ENCODE measurements around the gene SNRPA1. TPM values are rescaled to one million over a fixed set of nuclear protein-coding genes. Genes with fewer than 3 reads are reported as not detected.
"Not testable (repeated sequence)": the region's sequence is repeated elsewhere in the genome, so short reads cannot be mapped to it uniquely, and the experiment has no call there.

SNRPA1 gene
- total and polyA plus RNA-seq, 7 experiments from 2014 or later: 59.6 to 212 (median 90.1) TPM

DNA sequence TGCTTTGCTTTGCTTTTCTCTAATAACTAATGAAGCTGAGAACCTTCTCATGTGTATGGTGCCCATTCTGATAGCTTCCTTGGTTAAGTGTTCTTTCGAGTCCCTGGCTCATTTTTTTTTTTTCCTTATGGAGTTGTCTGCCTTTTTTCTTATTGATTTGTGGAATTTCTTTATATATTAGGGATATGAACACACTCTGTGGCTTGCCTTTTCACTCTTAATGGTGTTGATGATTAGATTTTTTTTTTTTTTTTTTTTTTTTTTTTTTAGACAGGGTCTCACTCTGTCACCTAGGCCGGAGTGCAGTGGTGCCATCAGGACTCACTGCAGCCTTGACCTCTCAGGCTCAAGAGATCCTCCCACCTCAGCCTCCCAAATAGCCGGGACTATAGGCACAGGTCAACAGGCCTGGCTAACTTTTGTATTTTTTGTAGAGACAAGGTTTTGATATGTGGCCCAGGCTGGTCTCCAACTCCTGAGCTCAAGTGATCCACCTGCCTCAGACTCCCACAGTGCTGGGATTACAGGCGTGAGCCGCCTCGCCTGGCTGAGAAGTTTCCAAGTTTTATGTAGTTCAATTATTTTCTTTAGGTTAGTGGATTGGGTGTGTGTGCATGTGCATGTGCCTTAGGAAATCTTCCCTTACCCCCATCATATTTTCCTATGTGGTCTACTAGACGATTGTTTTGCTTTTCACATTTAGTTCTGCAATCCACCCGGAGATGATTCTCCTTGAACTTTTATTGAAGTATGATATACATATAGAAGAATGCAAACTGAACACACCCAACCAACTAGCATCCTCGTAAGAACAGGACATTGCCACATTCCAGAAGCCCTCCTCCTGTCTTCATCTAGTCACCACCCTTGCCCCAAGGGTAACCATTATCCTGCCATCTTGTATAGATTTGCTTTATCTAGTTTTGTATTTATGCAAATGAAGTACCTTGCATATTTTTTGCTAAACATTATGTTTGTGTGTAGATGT, 1.7 kb upstream of the SNRPA1 start:
- Histone ChIP-seq H3K27me3 (ENCODE audit: control insufficient read depth in 2 of 2, insufficient read depth in 2 of 2, low read length in 2 of 2) (no peaks in the 10 kb centered on the region), H3K4me1 (ENCODE audit: control insufficient read depth in 2 of 2, insufficient read depth in 2 of 2, low read length in 2 of 2) (peaks cover 14 to 26% of the 10 kb centered on the region in 2 donors), H3K36me3 (ENCODE audit: control insufficient read depth in 2 of 3, insufficient read depth in 3 of 3, low read length in 3 of 3) (peaks cover 0 to 9% (median 0%) of the 10 kb centered on the region in 3 experiments), H3K9me3 (ENCODE audit: control insufficient read depth in 2 of 3, low read length in 3 of 3) (no peaks in the 10 kb centered on the region), H3K27ac (ENCODE audit: low read depth, low read length) (no peak overlapping the region), H3K4me3 (ENCODE audit: low read length) (peak overlapping the region; percentile 76)
- peak overlapping the region; percentile 90 to 99 (median 97) for H3K4me3 Mint-ChIP-seq
- no peaks in the 10 kb centered on the region for H3K27me3 Mint-ChIP-seq
- peak overlapping the region in 8 of 9 donors; percentile 58 to 98 (median 94) for H3K27ac Mint-ChIP-seq
- H3K9me3 Mint-ChIP-seq: no peaks in the 10 kb centered on the region
- intact Hi-C loops (cut with micrococcal nuclease): loop anchor here (10.0 kb wide), 2 partner anchors 952 to 1372 kb away; partner anchors contain the start of gene ADAMTS17 (in 1 of the 2)
- DNase-seq (no peak), ATAC-seq (no peak)
- H3K36me3 Mint-ChIP-seq: peaks cover 0 to 17% (median 5%) of the 10 kb centered on the region in 5 donors
- CTCF ChIA-PET: interaction anchor here (0.6 to 2.9 kb wide), 6 partner anchors 205 to 429 kb away, joined by 3 to 10 read pairs (median 3); no protein-coding TSS in a partner anchor
- H3K4me1 Mint-ChIP-seq: peaks cover 20 to 44% (median 36%) of the 10 kb centered on the region in 7 donors
- POLR2A ChIA-PET: interaction anchor here (0.6 to 2.9 kb wide), 9 partner anchors 8 to 1589 kb away, joined by 3 to 24 read pairs (median 6); no protein-coding TSS in a partner anchor

GRCh38 chr15:101295607-101296161, 636 bp upstream of the SNRPA1 start:
- H3K4me3 Mint-ChIP-seq: peak overlapping the region; percentile 90 to 99 (median 97)
- Histone ChIP-seq H3K9me3 (ENCODE audit: control insufficient read depth in 2 of 3, low read length in 3 of 3) (no peaks in the 10 kb centered on the region), H3K36me3 (ENCODE audit: control insufficient read depth in 2 of 3, insufficient read depth in 3 of 3, low read length in 3 of 3) (peaks cover 0 to 9% (median 0%) of the 10 kb centered on the region in 3 experiments), H3K27me3 (ENCODE audit: control insufficient read depth in 2 of 2, insufficient read depth in 2 of 2, low read length in 2 of 2) (no peaks in the 10 kb centered on the region), H3K4me1 (ENCODE audit: control insufficient read depth in 2 of 2, insufficient read depth in 2 of 2, low read length in 2 of 2) (peaks cover 14 to 27% of the 10 kb centered on the region in 2 donors), H3K4me3 (ENCODE audit: low read length) (peak overlapping the region; percentile 76), H3K27ac (ENCODE audit: low read depth, low read length) (peak overlapping the region; percentile 95)
- intact Hi-C loops (cut with micrococcal nuclease): loop anchor here (1.0 to 10.0 kb wide), 10 partner anchors 18 to 1371 kb away; partner anchors contain the start of genes ASB7 (in 2 of the 2), LINS1 (in 2 of the 2), ADAMTS17 (in 1 of the 2) and SELENOS (in 1 of the 2)
- CTCF ChIA-PET: interaction anchor here (0.5 to 2.9 kb wide), 7 partner anchors 67 to 428 kb away, joined by 3 to 11 read pairs (median 3); no protein-coding TSS in a partner anchor
- POLR2A ChIA-PET: interaction anchor here (0.6 to 2.9 kb wide), 16 partner anchors 9 to 1588 kb away, joined by 3 to 24 read pairs (median 8); partner anchors contain the start of genes CHSY1 and TARS3
- no peak for DNase-seq
- peaks cover 23 to 51% (median 40%) of the 10 kb centered on the region in 7 donors for H3K4me1 Mint-ChIP-seq
- peaks cover 3 to 19% (median 5%) of the 10 kb centered on the region in 5 donors for H3K36me3 Mint-ChIP-seq
- peak overlapping the region; percentile 87 to 99 (median 96) for H3K27ac Mint-ChIP-seq
- no peaks in the 10 kb centered on the region for H3K27me3 Mint-ChIP-seq
- ATAC-seq: no peak
- no peaks in the 10 kb centered on the region for H3K9me3 Mint-ChIP-seq

GRCh38 chr15:101293122-101293521, 1.9 kb downstream of the SNRPA1 start:
- H3K36me3 Mint-ChIP-seq: peaks cover 4 to 26% (median 19%) of the 10 kb centered on the region in 5 donors
- H3K27ac Mint-ChIP-seq: peak overlapping the region in 8 of 9 donors; percentile 89 to 99 (median 96)
- Histone ChIP-seq H3K4me3 (ENCODE audit: low read length) (peak overlapping the region; percentile 76), H3K9me3 (ENCODE audit: control insufficient read depth in 2 of 3, low read length in 3 of 3) (no peaks in the 10 kb centered on the region), H3K4me1 (ENCODE audit: control insufficient read depth in 2 of 2, insufficient read depth in 2 of 2, low read length in 2 of 2) (peaks cover 14 to 27% of the 10 kb centered on the region in 2 donors), H3K36me3 (ENCODE audit: control insufficient read depth in 2 of 3, insufficient read depth in 3 of 3, low read length in 3 of 3) (peaks cover 0 to 16% (median 5%) of the 10 kb centered on the region in 3 experiments), H3K27me3 (ENCODE audit: control insufficient read depth in 2 of 2, insufficient read depth in 2 of 2, low read length in 2 of 2) (no peaks in the 10 kb centered on the region), H3K27ac (ENCODE audit: low read depth, low read length) (peak overlapping the region; percentile 95)
- intact Hi-C loops (cut with micrococcal nuclease): loop anchor here (1.0 to 10.0 kb wide), 3 partner anchors 431 to 1368 kb away; partner anchors contain the start of genes ADAMTS17 (in 1 of the 2) and TARS3 (in 1 of the 2)
- ChIA-PET CTCF (interaction anchor here (1.1 to 2.9 kb wide), 2 partner anchors 11 to 348 kb away, joined by 5 to 11 read pairs; no protein-coding TSS in a partner anchor), POLR2A (interaction anchor here (0.6 to 1.1 kb wide), 4 partner anchors 41 to 720 kb away, joined by 3 to 5 read pairs (median 4); partner anchors contain the start of gene CHSY1)
- peaks cover 39 to 73% (median 63%) of the 10 kb centered on the region in 7 donors for H3K4me1 Mint-ChIP-seq
- DNase-seq: no peak
- ATAC-seq: no peak
- no peaks in the 10 kb centered on the region for H3K27me3 Mint-ChIP-seq
- H3K9me3 Mint-ChIP-seq: no peaks in the 10 kb centered on the region
- H3K4me3 Mint-ChIP-seq: peak overlapping the region; percentile 90 to 99 (median 97)

GRCh38 chr15:101288905-101289513, 6.0 kb downstream of the SNRPA1 start:
- peaks cover 18 to 47% (median 32%) of the 10 kb centered on the region in 3 experiments for H3K36me3 ChIP-seq (ENCODE audit: control insufficient read depth in 2 of 3, insufficient read depth in 3 of 3, low read length in 3 of 3)
- ATAC-seq (peak; percentile 82), DNase-seq (peak in 7 of 9 donors; percentile 48 to 68 (median 62))
- Mint-ChIP-seq H3K27ac (peak overlapping the region in 8 of 9 donors; percentile 5 to 77 (median 42)), H3K4me3 (peak overlapping the region in 2 of 10 donors; percentile 20 to 25), H3K4me1 (peaks cover 32 to 62% (median 45%) of the 10 kb centered on the region in 7 donors), H3K9me3 (no peaks in the 10 kb centered on the region), H3K27me3 (no peaks in the 10 kb centered on the region), H3K36me3 (peaks cover 0 to 43% (median 30%) of the 10 kb centered on the region in 5 donors)
- H3K27me3 ChIP-seq (ENCODE audit: control insufficient read depth in 2 of 2, insufficient read depth in 2 of 2, low read length in 2 of 2): no peaks in the 10 kb centered on the region
- no peak overlapping the region for H3K4me3 ChIP-seq (ENCODE audit: low read length)
- H3K27ac ChIP-seq (ENCODE audit: low read depth, low read length): no peak overlapping the region
- intact Hi-C loops (cut with micrococcal nuclease): loop anchor here in 1 of 2 donors (1.0 kb wide), 1 partner anchor 352 kb away; no protein-coding TSS in a partner anchor
- ChIA-PET POLR2A (interaction anchor here (1.9 kb wide), 1 partner anchor 19 kb away, joined by 4 read pairs; no protein-coding TSS in a partner anchor), CTCF (interaction anchor here (0.7 to 3.0 kb wide), 9 partner anchors 11 to 436 kb away, joined by 3 to 16 read pairs (median 3); partner anchors contain the start of genes CHSY1 and TARS3)
- peaks cover 8 to 21% of the 10 kb centered on the region in 2 donors for H3K4me1 ChIP-seq (ENCODE audit: control insufficient read depth in 2 of 2, insufficient read depth in 2 of 2, low read length in 2 of 2)
- H3K9me3 ChIP-seq (ENCODE audit: control insufficient read depth in 2 of 3, low read length in 3 of 3): no peaks in the 10 kb centered on the region

DNA sequence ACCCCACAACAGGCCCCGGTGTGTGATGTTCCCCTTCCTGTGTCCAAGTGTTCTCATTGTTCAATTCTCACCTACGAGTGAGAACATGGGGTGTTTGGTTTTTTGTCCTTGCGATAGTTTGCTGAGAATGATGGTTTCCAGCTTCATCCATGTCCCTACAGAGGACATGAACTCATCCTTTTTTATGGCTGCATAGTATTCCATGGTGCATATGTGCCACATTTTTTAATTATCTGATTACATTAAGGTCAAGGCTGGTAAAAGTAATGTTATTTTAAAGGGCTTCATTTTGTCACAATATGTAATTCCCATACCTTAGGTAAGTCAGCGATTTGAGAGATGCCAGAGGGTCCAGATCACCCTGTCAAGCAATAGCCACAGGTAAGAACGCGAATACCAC, 7.7 kb downstream of the SNRPA1 start:
- H3K4me3 ChIP-seq (ENCODE audit: low read length); H3K27me3 Mint-ChIP-seq; POLR2A ChIA-PET; H3K4me1 ChIP-seq (ENCODE audit: control insufficient read depth in 2 of 2, insufficient read depth in 2 of 2, low read length in 2 of 2); H3K4me3 Mint-ChIP-seq; H3K9me3 ChIP-seq (ENCODE audit: control insufficient read depth in 2 of 3, low read length in 3 of 3); H3K9me3 Mint-ChIP-seq; DNase-seq; ATAC-seq; H3K27me3 ChIP-seq (ENCODE audit: control insufficient read depth in 2 of 2, insufficient read depth in 2 of 2, low read length in 2 of 2); intact Hi-C loops (cut with micrococcal nuclease); H3K27ac ChIP-seq (ENCODE audit: low read depth, low read length): not testable (repeated sequence)
- Mint-ChIP-seq H3K4me1 (peaks cover 22 to 45% (median 33%) of the 10 kb centered on the region in 7 donors), H3K27ac (peak overlapping the region in 4 of 9 donors; percentile 23 to 59 (median 46)), H3K36me3 (peaks cover under 1 to 53% (median 30%) of the 10 kb centered on the region in 5 donors)
- peaks cover 24 to 64% (median 39%) of the 10 kb centered on the region in 3 experiments for H3K36me3 ChIP-seq (ENCODE audit: control insufficient read depth in 2 of 3, insufficient read depth in 3 of 3, low read length in 3 of 3)
- CTCF ChIA-PET: interaction anchor here (0.7 to 3.0 kb wide), 5 partner anchors 9 to 354 kb away, joined by 3 to 16 read pairs (median 7); no protein-coding TSS in a partner anchor
